Measurements from ENCODE around the gene KCTD20.

GRCh38 chr6:36426622-36427021 is 16.2 kb upstream of the KCTD20 start:
- TF ChIP-seq EZH2 (IDR thresholded peaks at IDR 0.05) (no peak), EZH2phosphoT487 (IDR thresholded peaks at IDR 0.05) (no peak)
- TF ChIP-seq, protein P1, sequence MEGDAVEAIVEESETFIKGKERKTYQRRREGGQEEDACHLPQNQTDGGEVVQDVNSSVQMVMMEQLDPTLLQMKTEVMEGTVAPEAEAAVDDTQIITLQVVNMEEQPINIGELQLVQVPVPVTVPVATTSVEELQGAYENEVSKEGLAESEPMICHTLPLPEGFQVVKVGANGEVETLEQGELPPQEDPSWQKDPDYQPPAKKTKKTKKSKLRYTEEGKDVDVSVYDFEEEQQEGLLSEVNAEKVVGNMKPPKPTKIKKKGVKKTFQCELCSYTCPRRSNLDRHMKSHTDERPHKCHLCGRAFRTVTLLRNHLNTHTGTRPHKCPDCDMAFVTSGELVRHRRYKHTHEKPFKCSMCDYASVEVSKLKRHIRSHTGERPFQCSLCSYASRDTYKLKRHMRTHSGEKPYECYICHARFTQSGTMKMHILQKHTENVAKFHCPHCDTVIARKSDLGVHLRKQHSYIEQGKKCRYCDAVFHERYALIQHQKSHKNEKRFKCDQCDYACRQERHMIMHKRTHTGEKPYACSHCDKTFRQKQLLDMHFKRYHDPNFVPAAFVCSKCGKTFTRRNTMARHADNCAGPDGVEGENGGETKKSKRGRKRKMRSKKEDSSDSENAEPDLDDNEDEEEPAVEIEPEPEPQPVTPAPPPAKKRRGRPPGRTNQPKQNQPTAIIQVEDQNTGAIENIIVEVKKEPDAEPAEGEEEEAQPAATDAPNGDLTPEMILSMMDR (IDR thresholded peaks at IDR 0.05): no peak

Measured in neural progenitor cell (in vitro differentiated cells).